ENCODE results near the gene NAV2. TPM values are rescaled to one million over a fixed set of nuclear protein-coding genes. Genes with fewer than 3 reads are reported as not detected.

The NAV2 gene
- total RNA-seq, 1 experiment from 2014 or later = 22.7 TPM

GRCh38 chr11:20051469-20052399, 339.1 kb downstream of the NAV2 start:
- BruUV-seq (replicated peaks) = no TSS peak
- in situ Hi-C loops (cut with HindIII; ENCODE audit: low pct_unique_long_range_greater_than_20kb, low sequenced_read_pairs) (no loop called here), intact Hi-C loops (cut with micrococcal nuclease; ENCODE audit: unreplicated experiment) (no loop called here)
- no peak overlapping the region for H3K4me3 ChIP-seq (ENCODE audit: low read depth in 2 of 2, low read length in 2 of 2)
- no peak overlapping the region for H3K27ac ChIP-seq (ENCODE audit: low read length)
- DNase-seq (ENCODE audit: low read depth, low spot score) = no peak
- H3K36me3 ChIP-seq (ENCODE audit: control insufficient read depth, insufficient read depth, low read length) = no peaks in the 10 kb centered on the region; the same call in 1 of the 2 replicates
- ChIA-PET CTCF (no interaction called here), POLR2A (no interaction called here)
- no peaks in the 10 kb centered on the region for H3K4me1 ChIP-seq (ENCODE audit: control insufficient read depth, insufficient read depth, low read length)
- TF ChIP-seq CTCF (IDR thresholded peaks at IDR 0.05) (no peak), REST (IDR thresholded peaks at IDR 0.05; ENCODE audit: insufficient read depth in 1 of 2, low read depth in 2 of 2, low read length in 1 of 2) (no peak), POLR2AphosphoS5 (IDR thresholded peaks at IDR 0.05; ENCODE audit: low read depth, low read length) (no peak), SIN3A (IDR thresholded peaks at IDR 0.05; ENCODE audit: borderline replicate concordance, insufficient read depth, low read depth, low read length) (no peak), TCF7L2 (IDR thresholded peaks at IDR 0.05; ENCODE audit: low read depth, low read length) (no peak)
- H3K9me3 ChIP-seq (ENCODE audit: control insufficient read depth, insufficient read depth, low read depth, low read length) = no peaks in the 10 kb centered on the region
- no peak for ATAC-seq
- H3K27me3 ChIP-seq (ENCODE audit: control insufficient read depth, insufficient read depth, low read length) = no peaks in the 10 kb centered on the region

- Histone ChIP-seq H3K27ac (ENCODE audit: low read length) (no peak overlapping the region), H3K9me3 (ENCODE audit: control insufficient read depth, insufficient read depth, low read depth, low read length) (no peaks in the 10 kb centered on the region), H3K36me3 (ENCODE audit: control insufficient read depth, insufficient read depth, low read length) (no peaks in the 10 kb centered on the region; the same call in 1 of the 2 replicates), H3K4me3 (ENCODE audit: low read depth in 2 of 2, low read length in 2 of 2) (no peak overlapping the region), H3K27me3 (ENCODE audit: control insufficient read depth, insufficient read depth, low read length) (no peaks in the 10 kb centered on the region), H3K4me1 (ENCODE audit: control insufficient read depth, insufficient read depth, low read length) (no peaks in the 10 kb centered on the region)
- in situ Hi-C loops (cut with HindIII; ENCODE audit: low pct_unique_long_range_greater_than_20kb, low sequenced_read_pairs) (no loop called here), intact Hi-C loops (cut with micrococcal nuclease; ENCODE audit: unreplicated experiment) (no loop called here)
- no peak for TF ChIP-seq REST (IDR thresholded peaks at IDR 0.05; ENCODE audit: insufficient read depth in 1 of 2, low read depth in 2 of 2, low read length in 1 of 2)
- TF ChIP-seq CTCF (IDR thresholded peaks at IDR 0.05) = no peak
- TF ChIP-seq POLR2AphosphoS5 (IDR thresholded peaks at IDR 0.05; ENCODE audit: low read depth, low read length) = no peak
- no peak for TF ChIP-seq TCF7L2 (IDR thresholded peaks at IDR 0.05; ENCODE audit: low read depth, low read length)
- no peak for TF ChIP-seq SIN3A (IDR thresholded peaks at IDR 0.05; ENCODE audit: borderline replicate concordance, insufficient read depth, low read depth, low read length)
- BruUV-seq (replicated peaks) = no TSS peak
- POLR2A ChIA-PET = no interaction called here
- no peak for DNase-seq (ENCODE audit: low read depth, low spot score)
- CTCF ChIA-PET = interaction anchor here (0.7 kb wide), 1 partner anchor 776 kb away, joined by 4 read pairs; no protein-coding TSS in a partner anchor
- no peak for ATAC-seq
These were observed 340.9 kb downstream of the NAV2 start for GRCh38 chr11:20053572-20053971.
